Left ventricle myocardium inferior (tissue), 1 donor: ENCODE measurements around the gene KARS1. TPM values are rescaled to one million over a fixed set of nuclear protein-coding genes. Genes with fewer than 3 reads are reported as not detected.

Experiments used
- DNase-seq: peaks from one replicate; pipeline ENCODE4 v3.0.0-alpha.2; 2020
- H3K27ac ChIP-seq: fragments of 200-600 bp; replicated peaks from 2 replicates; pipeline ENCODE4 v1.8.0; 2021
- H3K27me3 ChIP-seq: fragments of 200-600 bp; 2 replicates; pipeline ENCODE4 v1.8.0; 2021; ENCODE audit warnings: low read depth
- H3K36me3 ChIP-seq: fragments of 200-600 bp; 2 replicates; pipeline ENCODE4 v1.8.0; 2021
- H3K4me1 ChIP-seq: fragments of 200-600 bp; 2 replicates; pipeline ENCODE4 v1.8.0; 2021
- H3K4me3 ChIP-seq: fragments of 200-600 bp; 2 replicates; pipeline ENCODE4 v1.8.0; 2021; ENCODE audit warnings: mild to moderate bottlenecking, moderate library complexity
- H3K9me3 ChIP-seq: fragments of 200-600 bp; replicated peaks from 2 replicates; pipeline ENCODE4 v1.8.0; 2021
- intact Hi-C: fragments of 100-400 bp; cut with micrococcal nuclease; formaldehyde crosslinking; loops from one replicate; pipeline ENCODE4 v1.11.0; 2022
- total RNA-seq: library from RNA; stranded (reverse); fragmentation: NEBNext Ultra II Directional; extraction: Animal tissue kit (Norgen Biotek cat#: 25700); gene quantifications from one replicate; pipeline ENCODE4 v1.2.1, GENCODE V29; 2021
- TF ChIP-seq, protein P1 (sequence below): fragments of 200-600 bp; IDR thresholded peaks from 2 replicates; pipeline ENCODE4 v1.8.0; 2021; ENCODE audit warnings: antibody characterized with exemption, mild to moderate bottlenecking, borderline replicate concordance
- donor health status: DM: no; HTN: yes; CAD: no; lungs with severe emphysema.

Gene KARS1
- total RNA-seq, 1 donor from 2014 or later: 127 TPM

- Histone ChIP-seq H3K36me3 (peaks cover 3% of the 10 kb centered on the region), H3K4me3 (peak overlapping the region; percentile 4), H3K9me3 (no peaks in the 10 kb centered on the region), H3K4me1 (peaks cover 68% of the 10 kb centered on the region), H3K27ac (peak overlapping the region; percentile 85), H3K27me3 (no peaks in the 10 kb centered on the region)
- TF ChIP-seq, protein P1, sequence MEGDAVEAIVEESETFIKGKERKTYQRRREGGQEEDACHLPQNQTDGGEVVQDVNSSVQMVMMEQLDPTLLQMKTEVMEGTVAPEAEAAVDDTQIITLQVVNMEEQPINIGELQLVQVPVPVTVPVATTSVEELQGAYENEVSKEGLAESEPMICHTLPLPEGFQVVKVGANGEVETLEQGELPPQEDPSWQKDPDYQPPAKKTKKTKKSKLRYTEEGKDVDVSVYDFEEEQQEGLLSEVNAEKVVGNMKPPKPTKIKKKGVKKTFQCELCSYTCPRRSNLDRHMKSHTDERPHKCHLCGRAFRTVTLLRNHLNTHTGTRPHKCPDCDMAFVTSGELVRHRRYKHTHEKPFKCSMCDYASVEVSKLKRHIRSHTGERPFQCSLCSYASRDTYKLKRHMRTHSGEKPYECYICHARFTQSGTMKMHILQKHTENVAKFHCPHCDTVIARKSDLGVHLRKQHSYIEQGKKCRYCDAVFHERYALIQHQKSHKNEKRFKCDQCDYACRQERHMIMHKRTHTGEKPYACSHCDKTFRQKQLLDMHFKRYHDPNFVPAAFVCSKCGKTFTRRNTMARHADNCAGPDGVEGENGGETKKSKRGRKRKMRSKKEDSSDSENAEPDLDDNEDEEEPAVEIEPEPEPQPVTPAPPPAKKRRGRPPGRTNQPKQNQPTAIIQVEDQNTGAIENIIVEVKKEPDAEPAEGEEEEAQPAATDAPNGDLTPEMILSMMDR: no peak
- peak; percentile 69 for DNase-seq
- intact Hi-C loops: no loop called here
Observed at GRCh38 chr16:75590920-75591843, 56.3 kb downstream of the KARS1 start.

GRCh38 chr16:75589306-75589705 lies 58.2 kb downstream of the KARS1 start:
- Histone ChIP-seq H3K4me3 (no peak overlapping the region), H3K4me1 (peaks cover 60% of the 10 kb centered on the region), H3K9me3 (no peaks in the 10 kb centered on the region), H3K27ac (peak overlapping the region; percentile 85), H3K36me3 (no peaks in the 10 kb centered on the region), H3K27me3 (no peaks in the 10 kb centered on the region)
- intact Hi-C loops: no loop called here
- DNase-seq: peak; percentile 69
- TF ChIP-seq, protein P1: no peak

DNA sequence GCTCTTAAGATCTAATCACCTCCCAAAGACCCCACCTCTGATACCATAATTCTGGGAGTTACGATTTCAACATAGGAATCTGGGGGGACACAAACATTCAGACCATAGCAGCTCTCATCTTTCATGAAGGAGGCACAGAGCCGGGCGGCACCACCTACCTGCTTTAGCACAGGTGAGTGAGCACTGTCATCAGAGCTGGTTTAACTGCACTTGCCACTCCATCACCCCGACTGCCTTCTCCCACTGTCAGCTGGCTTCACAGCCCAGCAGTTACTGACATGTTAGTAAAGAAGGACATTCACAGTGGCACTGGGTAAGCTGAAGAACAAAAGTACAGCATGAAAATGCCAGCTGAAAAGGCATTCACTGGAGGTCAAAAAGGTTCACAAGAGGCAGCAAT lies 58.7 kb downstream of the KARS1 start:
- no peaks in the 10 kb centered on the region for H3K27me3 ChIP-seq
- peaks cover 54% of the 10 kb centered on the region for H3K4me1 ChIP-seq
- peak overlapping the region; percentile 85 for H3K27ac ChIP-seq
- no peak overlapping the region for H3K4me3 ChIP-seq
- H3K9me3 ChIP-seq: no peaks in the 10 kb centered on the region
- TF ChIP-seq, protein P1: no peak
- no peaks in the 10 kb centered on the region for H3K36me3 ChIP-seq
- intact Hi-C loops: no loop called here
- DNase-seq: no peak

- Histone ChIP-seq H3K27me3 (no peaks in the 10 kb centered on the region), H3K9me3 (no peaks in the 10 kb centered on the region), H3K4me1 (peaks cover 9% of the 10 kb centered on the region), H3K27ac (no peak overlapping the region), H3K36me3 (peaks cover 10% of the 10 kb centered on the region), H3K4me3 (no peak overlapping the region)
- TF ChIP-seq, protein P1: no peak
- no peak for DNase-seq
- intact Hi-C loops: no loop called here
Observed at GRCh38 chr16:75584108-75584507, 63.4 kb downstream of the KARS1 start.

DNA sequence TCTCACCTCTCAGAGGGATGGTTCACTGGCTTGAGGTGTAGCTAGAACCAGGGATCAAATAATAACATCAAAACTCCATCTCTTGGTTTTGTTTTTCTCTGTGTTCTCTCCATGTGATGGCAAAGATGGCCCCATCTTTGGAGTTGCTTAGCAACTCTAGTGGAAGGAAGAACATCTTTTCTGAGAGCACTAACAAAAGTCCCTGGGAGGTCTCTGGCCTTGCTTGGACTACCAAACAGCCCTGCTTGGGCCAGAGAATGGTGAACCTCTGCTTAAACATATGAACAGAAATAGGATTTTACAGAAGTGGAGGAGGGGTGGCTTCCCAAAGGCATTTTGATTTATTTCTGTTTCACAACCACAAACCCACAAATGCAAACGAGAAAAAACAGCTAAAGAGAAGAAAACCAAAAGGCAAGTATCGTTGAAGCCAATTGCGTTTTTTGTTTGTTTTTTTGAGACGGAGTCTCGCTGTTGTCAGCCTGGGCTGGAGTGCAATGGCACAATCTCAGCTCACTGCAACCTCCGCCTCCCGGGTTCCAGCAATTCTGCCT lies 68.1 kb downstream of the KARS1 start:
- Histone ChIP-seq H3K36me3 (peaks cover 57% of the 10 kb centered on the region), H3K9me3 (no peaks in the 10 kb centered on the region), H3K27ac (no peak overlapping the region), H3K27me3 (no peaks in the 10 kb centered on the region), H3K4me1 (peaks cover 29% of the 10 kb centered on the region), H3K4me3 (no peak overlapping the region)
- TF ChIP-seq, protein P1: no peak
- no peak for DNase-seq
- intact Hi-C loops: no loop called here
